ENCODE data around the gene E2F4.

E2F4 gene, protein sequence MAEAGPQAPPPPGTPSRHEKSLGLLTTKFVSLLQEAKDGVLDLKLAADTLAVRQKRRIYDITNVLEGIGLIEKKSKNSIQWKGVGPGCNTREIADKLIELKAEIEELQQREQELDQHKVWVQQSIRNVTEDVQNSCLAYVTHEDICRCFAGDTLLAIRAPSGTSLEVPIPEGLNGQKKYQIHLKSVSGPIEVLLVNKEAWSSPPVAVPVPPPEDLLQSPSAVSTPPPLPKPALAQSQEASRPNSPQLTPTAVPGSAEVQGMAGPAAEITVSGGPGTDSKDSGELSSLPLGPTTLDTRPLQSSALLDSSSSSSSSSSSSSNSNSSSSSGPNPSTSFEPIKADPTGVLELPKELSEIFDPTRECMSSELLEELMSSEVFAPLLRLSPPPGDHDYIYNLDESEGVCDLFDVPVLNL

DNA sequence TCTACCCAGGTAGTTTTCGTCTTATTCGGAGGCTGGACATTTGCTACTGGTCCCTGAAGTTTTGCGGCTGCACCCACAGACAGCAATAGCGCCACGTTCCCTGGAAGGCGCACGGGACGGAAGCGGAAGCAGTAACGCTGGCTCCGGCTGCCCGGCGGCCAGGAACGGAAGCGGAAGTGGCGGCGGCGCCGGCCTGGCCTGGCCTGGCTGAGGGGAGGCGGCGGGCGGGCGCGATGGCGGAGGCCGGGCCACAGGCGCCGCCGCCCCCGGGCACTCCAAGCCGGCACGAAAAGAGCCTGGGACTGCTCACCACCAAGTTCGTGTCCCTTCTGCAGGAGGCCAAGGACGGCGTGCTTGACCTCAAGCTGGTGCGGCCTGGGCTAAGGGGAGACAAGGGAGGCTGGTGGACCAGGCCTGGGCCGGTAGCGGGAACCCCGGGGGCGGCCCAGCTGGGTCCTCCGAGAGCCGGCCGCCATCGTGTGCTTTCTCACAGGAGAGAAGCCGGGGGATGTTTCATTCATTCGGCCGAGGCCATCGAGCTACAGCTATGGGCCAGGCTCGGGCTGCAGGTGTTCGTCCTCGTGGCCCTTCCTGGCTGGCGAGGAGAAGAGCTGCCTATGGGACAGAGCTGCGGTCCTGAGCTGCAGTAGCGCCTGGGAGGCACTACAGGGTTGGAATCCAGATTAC is at the start of gene E2F4:
E2F4 (plus strand) TSS at position 161 of the 687 bp plus-strand sequence; CDS start at position 234, 73 bp downstream.
- Histone ChIP-seq H3K4me1 (ENCODE audit: low read length) (peaks cover 12% of the 10 kb centered on the region), H3K79me2 (ENCODE audit: low read length) (peaks cover 32% of the 10 kb centered on the region)

DNA sequence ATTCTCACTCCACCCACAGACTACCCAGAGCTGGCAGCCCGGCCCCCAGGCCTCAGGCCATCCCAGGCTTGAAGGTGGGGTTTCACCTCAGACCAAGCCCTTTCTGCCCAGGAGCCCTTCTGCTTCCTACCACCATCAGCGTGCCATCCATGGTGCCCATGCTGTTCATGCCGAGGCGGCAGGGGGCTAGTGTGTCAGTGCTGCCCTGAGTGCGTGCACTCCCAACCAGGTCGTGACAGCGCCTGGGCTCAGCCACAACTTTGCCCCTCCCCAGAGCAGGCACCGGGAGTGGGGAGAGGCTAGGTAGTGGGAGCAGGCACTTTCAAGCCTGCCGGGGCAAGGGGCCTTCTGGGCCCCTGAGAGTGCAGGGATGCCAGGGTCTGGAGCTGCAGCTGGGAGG is 49.6 kb upstream of the E2F4 start:
- H3K4me1 ChIP-seq (ENCODE audit: low read length), result no peaks in the 10 kb centered on the region
- no peak overlapping the region for H3K9ac ChIP-seq (ENCODE audit: low read length)
- no peaks in the 10 kb centered on the region for H3K27me3 ChIP-seq (ENCODE audit: low read depth, low read length)
- no peaks in the 10 kb centered on the region for H3K79me2 ChIP-seq (ENCODE audit: low read length)
- no peak overlapping the region for H3K4me2 ChIP-seq (ENCODE audit: low read length)
- no peak overlapping the region for H2AFZ ChIP-seq (ENCODE audit: low read depth, low read length)
- H3K9me3 ChIP-seq (ENCODE audit: insufficient read depth, low read length), result no peaks in the 10 kb centered on the region
- H4K20me1 ChIP-seq (ENCODE audit: insufficient read depth, low read length), result no peaks in the 10 kb centered on the region
- no peak overlapping the region for H3K4me3 ChIP-seq (ENCODE audit: low read length)
- H3K27ac ChIP-seq (ENCODE audit: low read length), result no peak overlapping the region
- no peak for TF ChIP-seq EZH2phosphoT487 (IDR thresholded peaks at IDR 0.05; ENCODE audit: low read depth)
- TF ChIP-seq, protein P1, sequence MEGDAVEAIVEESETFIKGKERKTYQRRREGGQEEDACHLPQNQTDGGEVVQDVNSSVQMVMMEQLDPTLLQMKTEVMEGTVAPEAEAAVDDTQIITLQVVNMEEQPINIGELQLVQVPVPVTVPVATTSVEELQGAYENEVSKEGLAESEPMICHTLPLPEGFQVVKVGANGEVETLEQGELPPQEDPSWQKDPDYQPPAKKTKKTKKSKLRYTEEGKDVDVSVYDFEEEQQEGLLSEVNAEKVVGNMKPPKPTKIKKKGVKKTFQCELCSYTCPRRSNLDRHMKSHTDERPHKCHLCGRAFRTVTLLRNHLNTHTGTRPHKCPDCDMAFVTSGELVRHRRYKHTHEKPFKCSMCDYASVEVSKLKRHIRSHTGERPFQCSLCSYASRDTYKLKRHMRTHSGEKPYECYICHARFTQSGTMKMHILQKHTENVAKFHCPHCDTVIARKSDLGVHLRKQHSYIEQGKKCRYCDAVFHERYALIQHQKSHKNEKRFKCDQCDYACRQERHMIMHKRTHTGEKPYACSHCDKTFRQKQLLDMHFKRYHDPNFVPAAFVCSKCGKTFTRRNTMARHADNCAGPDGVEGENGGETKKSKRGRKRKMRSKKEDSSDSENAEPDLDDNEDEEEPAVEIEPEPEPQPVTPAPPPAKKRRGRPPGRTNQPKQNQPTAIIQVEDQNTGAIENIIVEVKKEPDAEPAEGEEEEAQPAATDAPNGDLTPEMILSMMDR (IDR thresholded peaks at IDR 0.05; ENCODE audit: low read depth, low read length), result no peak
- H3K36me3 ChIP-seq (replicated peaks; ENCODE audit: low read depth, low read length), result peaks cover 55% of the 10 kb centered on the region

More for the DNA sequence above, at the start of gene E2F4:
- Histone ChIP-seq H3K9ac (ENCODE audit: low read length) (peak within 1 kb of the TSS; percentile 95), H2AFZ (ENCODE audit: low read depth, low read length) (peak within 1 kb of the TSS; percentile 65), H3K4me3 (ENCODE audit: low read length) (peak within 1 kb of the TSS; percentile 96), H4K20me1 (ENCODE audit: insufficient read depth, low read length) (no peaks in the 10 kb centered on the region), H3K9me3 (ENCODE audit: insufficient read depth, low read length) (no peaks in the 10 kb centered on the region), H3K4me2 (ENCODE audit: low read length) (peak within 1 kb of the TSS; percentile 98), H3K27ac (ENCODE audit: low read length) (peak within 1 kb of the TSS; percentile 53), H3K27me3 (ENCODE audit: low read depth, low read length) (no peaks in the 10 kb centered on the region), H3K36me3 (replicated peaks; ENCODE audit: low read depth, low read length) (peaks cover 35% of the 10 kb centered on the region)
- TF ChIP-seq, protein P1 (IDR thresholded peaks at IDR 0.05; ENCODE audit: low read depth, low read length), result no peak
- TF ChIP-seq EZH2phosphoT487 (IDR thresholded peaks at IDR 0.05; ENCODE audit: low read depth), result no peak

DNA sequence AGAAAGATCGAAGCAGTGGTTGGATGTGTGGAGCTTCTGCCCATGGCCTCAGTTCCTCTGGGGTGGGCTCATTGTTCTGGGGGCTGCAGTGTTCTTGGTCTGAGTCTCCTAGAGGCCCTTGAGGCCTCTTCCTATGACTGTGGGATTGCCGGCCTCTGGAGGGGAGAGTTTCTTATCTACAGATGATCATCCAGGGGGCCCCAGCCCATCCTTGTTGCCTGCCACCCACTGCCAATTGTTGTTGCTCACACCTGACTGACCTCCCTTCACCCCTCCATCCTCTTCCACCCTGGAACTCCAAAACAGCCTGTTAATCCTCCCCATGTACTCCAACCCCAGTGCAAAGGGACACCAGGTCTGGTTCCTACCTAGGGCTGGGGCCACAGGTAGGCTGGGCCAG is 47.0 kb upstream of the E2F4 start:
- no peak overlapping the region for H3K4me3 ChIP-seq (ENCODE audit: low read length)
- H3K9ac ChIP-seq (ENCODE audit: low read length), result no peak overlapping the region
- no peak overlapping the region for H3K27ac ChIP-seq (ENCODE audit: low read length)
- H3K4me1 ChIP-seq (ENCODE audit: low read length), result no peaks in the 10 kb centered on the region
- no peaks in the 10 kb centered on the region for H3K9me3 ChIP-seq (ENCODE audit: insufficient read depth, low read length)
- no peak for TF ChIP-seq EZH2phosphoT487 (IDR thresholded peaks at IDR 0.05; ENCODE audit: low read depth)
- TF ChIP-seq, protein P1 (IDR thresholded peaks at IDR 0.05; ENCODE audit: low read depth, low read length), result no peak
- H3K27me3 ChIP-seq (ENCODE audit: low read depth, low read length), result no peaks in the 10 kb centered on the region
- H4K20me1 ChIP-seq (ENCODE audit: insufficient read depth, low read length), result no peaks in the 10 kb centered on the region
- no peaks in the 10 kb centered on the region for H3K79me2 ChIP-seq (ENCODE audit: low read length)
- H3K4me2 ChIP-seq (ENCODE audit: low read length), result no peak overlapping the region
- no peak overlapping the region for H2AFZ ChIP-seq (ENCODE audit: low read depth, low read length)
- H3K36me3 ChIP-seq (replicated peaks; ENCODE audit: low read depth, low read length), result peaks cover 56% of the 10 kb centered on the region

DNA sequence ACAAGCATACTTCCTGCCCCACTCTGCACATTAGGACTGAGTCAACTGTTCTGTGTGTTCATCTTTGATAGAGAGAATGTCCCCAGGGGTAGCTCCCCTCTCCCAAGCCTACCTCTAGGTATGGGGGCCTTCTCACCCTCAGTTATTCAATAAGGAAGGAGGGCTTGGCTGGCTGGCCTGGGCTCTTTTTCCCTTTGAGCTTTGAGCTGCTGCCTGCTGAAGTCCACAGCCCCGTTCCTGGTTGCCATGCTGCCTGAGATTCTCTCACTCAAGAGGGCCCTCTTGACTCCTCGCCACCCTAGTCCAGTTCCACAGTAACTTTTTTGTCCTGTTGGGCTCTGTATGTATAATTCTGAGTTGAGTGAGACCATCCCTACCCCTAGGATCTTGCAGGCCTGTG is 46.2 kb upstream of the E2F4 start:
- TF ChIP-seq, protein P1 (IDR thresholded peaks at IDR 0.05; ENCODE audit: low read depth, low read length), result no peak
- no peak for TF ChIP-seq EZH2phosphoT487 (IDR thresholded peaks at IDR 0.05; ENCODE audit: low read depth)
- no peaks in the 10 kb centered on the region for H3K79me2 ChIP-seq (ENCODE audit: low read length)

More for the DNA sequence above, 46.2 kb upstream of the E2F4 start:
- H3K9ac ChIP-seq (ENCODE audit: low read length), result no peak overlapping the region
- H3K27ac ChIP-seq (ENCODE audit: low read length), result no peak overlapping the region
- no peaks in the 10 kb centered on the region for H3K27me3 ChIP-seq (ENCODE audit: low read depth, low read length)
- H4K20me1 ChIP-seq (ENCODE audit: insufficient read depth, low read length), result no peaks in the 10 kb centered on the region
- no peaks in the 10 kb centered on the region for H3K4me1 ChIP-seq (ENCODE audit: low read length)
- H3K9me3 ChIP-seq (ENCODE audit: insufficient read depth, low read length), result no peaks in the 10 kb centered on the region
- H2AFZ ChIP-seq (ENCODE audit: low read depth, low read length), result no peak overlapping the region
- H3K4me3 ChIP-seq (ENCODE audit: low read length), result no peak overlapping the region
- peaks cover 49% of the 10 kb centered on the region for H3K36me3 ChIP-seq (replicated peaks; ENCODE audit: low read depth, low read length)
- no peak overlapping the region for H3K4me2 ChIP-seq (ENCODE audit: low read length)
